ENCODE data around the gene ALS2CL.

The ALS2CL gene

DNA sequence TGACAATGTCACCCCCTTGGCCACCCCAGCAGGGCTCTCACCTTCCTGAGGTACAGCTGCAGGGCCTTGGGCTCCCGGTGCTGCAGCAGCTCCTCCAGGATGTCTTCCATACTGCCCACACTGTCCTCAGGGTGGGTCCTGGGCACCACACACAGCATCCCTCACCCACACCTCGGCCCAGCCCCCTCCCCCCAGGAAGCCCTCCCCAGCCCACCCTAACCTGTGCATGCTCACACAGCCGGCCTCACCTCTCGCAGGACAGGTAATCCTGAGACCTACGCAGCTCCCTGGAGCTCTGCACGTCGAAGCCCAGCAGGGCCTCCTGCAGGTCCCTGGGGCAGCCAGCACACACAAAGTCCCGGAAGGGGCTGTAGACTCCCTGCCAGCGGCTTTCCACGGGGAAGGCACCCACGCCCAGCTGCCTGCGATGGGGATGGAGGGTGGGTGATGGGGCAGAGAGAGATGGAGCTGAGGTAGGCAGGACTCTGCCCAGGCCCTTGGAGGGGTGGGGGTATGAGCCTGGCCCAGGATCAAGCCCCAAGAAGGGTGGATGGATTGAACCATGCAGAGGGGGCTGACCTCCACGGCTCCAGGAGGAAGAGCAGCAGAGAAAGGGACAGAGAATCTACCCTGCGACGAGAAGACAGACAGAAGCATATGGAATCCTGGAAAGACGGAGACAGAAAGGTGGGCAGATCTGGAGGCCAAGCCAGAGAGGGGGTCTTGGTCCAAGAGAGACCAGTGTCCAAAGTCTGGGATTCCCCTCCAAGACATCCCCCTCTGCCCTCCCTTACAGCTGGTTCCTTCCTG is 16.7 kb downstream of the ALS2CL start:
- no peak for DNase-seq (ENCODE audit: low read depth)

DNA sequence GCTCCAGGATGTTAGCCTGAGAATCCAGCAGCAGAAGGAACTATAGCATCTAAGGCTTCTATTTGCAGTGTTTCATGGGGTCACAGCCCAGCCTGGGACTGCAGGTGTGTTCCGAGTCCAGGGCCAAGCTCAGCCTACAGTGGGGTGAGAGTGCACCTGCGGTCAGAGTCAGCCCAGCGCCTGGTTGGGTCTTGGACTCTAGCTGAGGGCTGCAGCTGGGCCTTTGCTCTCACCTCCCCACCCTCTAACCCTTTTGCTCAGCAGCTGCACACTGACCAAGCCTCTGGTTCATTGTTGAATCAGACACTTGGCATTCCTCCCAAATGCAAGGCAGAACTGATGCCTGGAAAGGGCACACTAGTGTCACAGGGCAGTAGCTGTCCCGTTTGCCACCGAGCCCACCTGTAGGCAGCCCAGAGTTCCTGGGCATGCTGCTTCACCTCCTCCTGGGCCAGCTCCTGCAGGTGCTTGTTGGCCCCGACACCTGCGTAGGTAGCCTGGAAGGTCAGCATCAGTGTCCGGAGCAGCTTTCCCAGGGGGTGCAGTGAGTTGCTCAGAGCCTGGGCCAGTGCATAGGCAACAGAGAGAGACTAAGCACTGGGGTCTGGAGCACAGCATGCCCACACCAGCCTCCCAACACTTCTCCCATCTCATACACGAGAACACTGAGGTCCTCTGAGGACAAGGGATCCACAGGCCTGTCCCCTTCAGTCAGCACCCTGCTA is 17.5 kb downstream of the ALS2CL start:
- DNase-seq (ENCODE audit: low read depth) = no peak

DNA sequence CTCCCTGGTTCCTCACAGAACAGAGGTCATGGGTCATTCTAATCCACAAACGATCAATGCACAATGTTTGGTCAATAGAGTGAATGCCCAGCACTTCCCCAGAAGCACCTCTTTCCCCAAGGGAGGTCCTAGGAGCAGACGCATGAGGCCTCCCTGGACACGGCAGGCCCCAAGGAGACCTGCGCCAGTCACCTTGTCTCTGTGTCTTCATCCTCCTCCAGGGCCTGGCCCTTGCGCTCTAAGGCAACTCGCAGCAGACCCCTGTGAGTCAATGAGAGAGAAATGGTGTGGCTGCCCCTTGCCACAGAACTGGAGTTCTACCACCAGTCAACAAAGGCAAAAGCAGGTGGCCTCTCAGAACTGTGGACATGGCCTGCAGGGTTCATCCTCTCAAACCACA is 18.1 kb downstream of the ALS2CL start:
- no peak for DNase-seq (ENCODE audit: low read depth)

DNA sequence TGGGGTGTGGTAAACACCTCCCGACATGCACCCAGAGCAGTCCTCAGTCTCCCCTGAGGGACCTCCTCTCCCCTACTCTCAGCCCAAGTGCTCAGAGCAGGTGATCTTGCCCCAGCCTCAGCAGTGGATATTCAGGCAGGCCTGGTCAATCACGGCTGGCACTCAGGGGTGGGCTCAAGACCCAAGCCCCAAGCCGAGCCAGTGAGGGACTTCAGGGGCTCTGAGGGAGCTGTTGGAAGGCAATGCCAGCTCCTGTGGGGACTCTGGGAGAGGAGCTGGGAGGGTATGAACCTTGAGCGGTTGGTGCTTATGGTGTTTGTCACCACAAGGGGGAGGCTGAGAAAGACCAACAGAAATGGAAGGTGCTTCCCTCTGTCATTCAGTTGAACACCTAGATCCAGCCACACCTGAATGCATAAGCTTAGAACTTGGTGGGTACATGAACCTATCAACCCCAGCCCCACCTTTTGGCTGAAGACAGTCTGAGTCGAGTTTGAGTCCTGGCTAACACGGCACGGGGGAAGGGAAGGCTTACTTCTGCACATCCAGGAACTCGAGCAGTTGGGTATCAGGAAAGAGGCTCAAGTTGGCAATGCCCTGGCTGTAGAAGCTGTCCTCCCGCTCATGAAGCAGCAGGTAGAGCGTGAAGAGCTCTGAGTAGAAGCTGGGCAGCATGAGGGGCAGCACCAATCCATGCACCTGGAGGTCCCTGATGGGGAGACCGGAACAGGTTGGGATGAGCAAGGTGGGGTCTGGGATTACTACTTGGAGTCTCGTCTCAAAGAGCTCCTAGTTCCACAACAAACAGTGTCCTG is 19.2 kb downstream of the ALS2CL start:
- DNase-seq (ENCODE audit: low read depth) = no peak

DNA sequence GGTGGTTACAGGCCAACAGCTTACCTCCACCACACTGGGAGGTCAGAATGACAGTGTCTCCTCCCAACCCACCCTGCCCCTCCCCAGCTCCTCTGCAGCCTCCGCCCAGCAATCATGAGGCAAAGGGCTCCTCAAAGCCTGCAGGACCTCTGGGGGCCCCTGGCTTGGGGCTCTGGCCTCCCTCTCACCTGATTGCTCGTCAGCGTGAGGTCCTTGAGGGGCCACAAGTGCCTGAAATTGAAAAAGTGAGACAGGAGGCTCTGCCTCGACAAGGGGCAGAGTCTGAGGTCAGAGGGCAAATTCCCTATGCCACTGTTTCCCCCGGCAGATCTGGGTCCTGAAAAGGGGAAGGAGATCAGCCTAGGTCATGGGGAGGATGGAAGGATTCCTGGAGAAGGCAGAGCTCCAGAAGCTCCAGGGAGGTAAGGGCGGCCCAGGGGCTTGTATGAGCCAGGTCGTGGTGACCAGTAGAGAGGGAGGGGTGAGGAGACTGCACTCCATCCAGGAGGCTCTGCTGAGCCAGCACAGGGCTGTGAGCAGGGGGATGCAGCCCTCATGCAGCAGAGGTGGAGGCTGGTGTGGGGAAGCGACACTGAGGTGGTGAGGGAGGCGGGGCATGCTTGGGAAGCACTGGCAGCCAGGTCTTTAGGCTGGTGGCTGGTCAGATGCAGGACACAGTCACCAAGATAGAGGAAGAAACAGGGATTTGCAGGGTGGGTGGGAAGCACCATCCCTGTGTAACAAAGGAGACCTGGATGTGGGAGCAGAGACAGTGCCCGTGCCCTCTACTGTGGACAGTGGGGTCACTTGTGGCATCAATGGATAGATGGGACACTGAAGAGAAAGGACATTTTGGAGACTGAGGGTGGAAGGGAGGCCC is 20.1 kb downstream of the ALS2CL start:
- no peak for DNase-seq (ENCODE audit: low read depth)

DNA sequence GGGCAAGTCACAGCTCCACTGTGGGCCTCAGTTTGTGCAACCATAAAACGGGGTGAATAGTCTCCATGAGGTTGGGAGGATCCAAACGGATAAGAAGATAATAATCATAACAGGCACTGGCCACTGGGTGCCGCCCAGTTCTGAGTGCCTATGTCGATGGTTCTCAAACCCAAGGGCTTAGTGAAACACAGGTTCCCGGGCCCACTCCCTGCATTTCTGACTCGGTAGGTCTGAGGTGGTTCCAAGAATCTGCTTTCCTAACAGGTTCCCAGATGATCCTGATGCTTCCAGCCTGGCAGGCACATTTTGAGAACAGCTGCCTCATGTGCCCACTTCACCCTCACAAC is 21.2 kb downstream of the ALS2CL start:
- DNase-seq (ENCODE audit: low read depth) = no peak

DNA sequence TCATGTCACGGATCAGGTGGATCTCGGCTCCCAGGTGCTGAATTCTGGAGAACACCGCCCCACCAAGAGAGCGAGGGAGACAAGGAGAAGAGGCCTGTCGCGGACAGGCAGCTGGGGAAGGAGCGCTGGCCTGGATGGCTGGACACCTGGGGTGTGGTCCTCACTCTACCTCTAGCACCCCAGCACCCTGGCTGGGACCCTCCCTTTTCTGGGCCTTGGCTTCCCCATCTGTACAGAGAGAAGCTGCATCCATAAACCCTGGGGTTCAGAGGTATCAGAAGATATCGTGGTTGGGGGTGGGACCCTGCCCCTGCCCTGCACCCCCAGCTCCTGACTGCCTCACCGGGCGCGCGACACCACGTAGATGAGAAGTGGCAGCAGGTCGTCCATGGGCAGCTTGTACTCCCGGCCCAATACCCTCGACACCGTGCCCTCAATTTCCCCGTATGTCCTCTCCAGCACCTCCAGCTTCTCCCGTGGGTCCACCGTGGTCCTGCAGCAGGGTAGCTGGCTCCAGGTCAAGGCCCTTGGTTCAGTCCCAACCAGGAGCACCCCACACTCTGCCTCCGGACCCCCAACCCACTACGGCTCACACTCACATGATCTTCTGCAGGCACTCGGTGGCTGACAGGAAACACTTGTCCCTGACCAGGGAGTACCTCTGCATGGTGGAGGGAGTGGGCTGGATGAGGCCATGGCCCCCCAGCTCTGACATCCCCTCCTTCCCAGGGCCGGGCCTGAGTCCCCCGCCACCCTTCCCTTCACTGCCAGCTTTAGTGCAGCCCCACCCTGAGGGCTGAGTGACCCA is 21.7 kb downstream of the ALS2CL start:
- no peak for DNase-seq (ENCODE audit: low read depth)

DNA sequence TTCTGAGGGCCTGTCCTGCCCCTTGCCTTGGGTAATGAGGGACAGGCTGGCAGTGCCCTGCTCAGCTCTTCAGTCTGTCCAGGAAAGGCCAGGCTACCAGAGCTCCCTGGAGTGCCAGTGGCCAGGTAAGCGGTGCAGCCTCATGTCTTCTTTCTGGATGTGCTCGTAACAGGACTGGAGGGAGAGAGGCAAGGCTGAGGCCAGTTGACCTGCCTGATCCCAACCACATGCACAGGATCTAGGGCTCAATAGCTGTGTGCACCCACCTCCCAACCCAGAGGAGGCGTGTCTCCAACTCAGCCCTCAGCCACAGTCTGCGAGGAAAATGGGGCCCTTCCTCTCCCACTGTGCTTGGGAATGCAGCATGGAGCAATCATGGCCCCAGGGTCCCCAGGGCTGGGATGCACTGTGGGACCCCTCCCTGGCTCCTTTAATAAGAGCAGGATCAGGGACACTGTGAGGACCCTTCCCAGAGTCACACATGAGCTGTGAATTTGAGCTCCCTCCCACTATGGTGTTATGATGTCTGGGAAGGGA is 22.5 kb downstream of the ALS2CL start:
- DNase-seq (ENCODE audit: low read depth) = no peak

DNA sequence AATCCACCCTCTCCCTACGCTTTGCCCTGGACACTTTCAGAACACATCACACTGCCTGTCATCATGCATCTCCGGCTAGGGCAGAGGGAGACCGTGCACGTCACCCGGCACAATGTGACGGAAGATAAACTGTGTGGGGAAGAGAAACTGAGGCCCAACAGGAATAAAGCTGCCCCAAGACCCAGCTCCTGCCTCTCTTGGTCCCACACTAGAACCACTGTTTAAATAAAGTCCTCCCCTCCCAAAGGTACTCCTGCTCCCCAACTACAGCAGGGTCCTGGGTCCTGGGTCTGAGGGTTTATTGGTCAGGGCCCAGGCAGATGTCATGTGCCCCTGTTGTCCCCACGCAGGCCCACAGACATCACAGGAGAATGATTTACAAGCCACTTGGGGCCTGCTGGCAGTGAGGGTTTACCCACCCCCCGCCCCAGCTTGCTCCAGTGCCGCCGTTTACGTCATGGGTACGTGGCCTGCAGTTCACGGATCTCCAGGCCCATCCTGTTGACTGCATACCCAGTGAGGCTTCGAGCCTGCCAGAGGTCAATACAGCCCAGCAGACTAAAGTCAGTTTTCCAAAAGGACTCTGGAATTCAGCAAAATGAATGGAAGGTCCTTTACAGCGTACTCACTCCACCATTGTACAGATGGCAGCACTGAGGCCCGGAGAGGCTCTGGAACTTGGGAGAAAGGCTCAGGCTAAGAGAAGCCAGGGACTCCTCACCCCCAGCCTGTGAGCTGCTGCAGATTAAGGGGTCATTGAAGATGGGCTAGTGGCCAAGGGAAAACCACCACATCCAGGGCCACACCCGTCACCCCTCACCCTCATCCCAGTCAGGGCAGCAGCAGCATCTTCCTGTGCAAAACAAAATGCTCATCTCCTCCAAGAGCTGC is 23.2 kb downstream of the ALS2CL start:
- no peak for DNase-seq (ENCODE audit: low read depth)

DNA sequence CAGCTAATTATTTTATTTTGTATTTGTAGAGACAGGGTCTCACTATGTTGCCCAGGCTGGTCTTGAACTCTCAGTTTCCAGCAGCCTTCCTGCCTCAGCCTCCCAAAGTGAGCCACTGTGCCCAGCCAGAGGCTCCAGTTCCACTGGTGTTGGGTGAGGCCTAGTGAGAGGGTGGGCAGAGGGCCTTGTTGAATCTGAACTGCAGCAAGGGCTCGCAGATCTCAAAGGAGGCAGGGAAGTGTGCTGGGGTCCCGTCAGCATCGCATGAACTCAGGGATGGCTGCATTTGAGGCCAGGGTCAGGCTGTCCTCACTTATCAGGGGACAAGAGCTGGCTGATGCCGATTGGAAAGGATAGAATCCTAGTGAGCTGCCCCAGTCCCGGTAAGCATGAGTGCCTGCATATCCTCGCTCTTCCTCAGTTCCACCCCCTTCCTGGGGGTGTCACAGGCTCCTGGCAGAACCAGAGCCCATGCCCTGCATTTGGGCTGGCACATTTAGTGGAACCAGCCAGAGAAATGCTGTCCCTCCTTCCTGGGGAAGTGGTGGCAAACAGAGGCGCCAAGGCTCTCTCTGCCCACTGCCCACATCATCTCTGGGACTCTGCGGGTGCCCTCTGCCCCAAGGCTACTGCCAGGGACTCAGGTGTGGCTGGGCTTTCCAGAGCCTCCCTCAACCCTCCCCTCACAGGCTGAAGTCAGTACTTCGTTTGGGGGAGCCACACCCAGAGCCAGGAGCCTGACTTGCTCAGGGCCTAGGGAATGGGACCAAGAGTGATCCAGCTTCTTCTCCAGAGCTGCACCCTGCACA is 24.1 kb downstream of the ALS2CL start:
- no peak for DNase-seq (ENCODE audit: low read depth)

DNA sequence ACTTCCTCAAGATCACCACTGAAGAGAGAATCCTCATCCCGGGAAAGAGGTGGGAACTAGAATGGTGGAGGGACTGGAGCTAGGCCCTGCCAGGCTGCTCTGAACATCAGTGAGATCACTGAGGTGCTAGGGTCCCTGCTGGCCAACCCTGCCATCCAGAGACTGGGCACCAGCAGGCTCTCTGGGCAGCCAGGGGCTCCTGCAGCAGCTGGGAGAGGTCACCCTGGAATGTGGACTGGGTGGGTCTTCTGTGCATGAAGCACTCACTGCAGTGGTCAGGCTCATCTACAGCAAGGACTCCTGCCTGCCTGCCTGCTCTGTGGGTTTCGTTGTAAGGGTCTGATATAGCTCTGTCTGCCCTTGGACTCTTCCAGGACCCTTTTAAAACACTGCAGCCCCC is 24.9 kb downstream of the ALS2CL start:
- no peak for DNase-seq (ENCODE audit: low read depth)

DNA sequence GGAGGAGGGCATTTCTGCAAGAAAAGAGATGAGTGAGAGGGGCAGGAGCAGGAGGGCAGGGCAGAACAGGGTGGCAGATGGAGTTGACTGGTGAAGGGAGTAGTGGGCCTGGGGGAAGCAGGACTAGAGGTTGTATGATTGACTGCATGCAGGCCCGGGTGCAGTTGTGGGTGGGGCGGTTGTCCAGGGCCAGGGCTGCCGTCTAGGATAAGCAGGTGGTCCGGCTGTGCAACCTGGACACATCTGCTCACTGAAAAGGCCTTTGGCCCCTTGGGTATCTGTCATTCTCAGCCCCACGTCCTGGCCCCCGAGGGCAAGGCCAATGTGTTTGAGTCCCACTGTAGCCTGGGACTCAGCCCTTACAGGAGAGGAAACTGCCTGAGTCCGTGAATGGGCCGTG is 25.4 kb downstream of the ALS2CL start:
- DNase-seq (ENCODE audit: low read depth) = no peak

DNA sequence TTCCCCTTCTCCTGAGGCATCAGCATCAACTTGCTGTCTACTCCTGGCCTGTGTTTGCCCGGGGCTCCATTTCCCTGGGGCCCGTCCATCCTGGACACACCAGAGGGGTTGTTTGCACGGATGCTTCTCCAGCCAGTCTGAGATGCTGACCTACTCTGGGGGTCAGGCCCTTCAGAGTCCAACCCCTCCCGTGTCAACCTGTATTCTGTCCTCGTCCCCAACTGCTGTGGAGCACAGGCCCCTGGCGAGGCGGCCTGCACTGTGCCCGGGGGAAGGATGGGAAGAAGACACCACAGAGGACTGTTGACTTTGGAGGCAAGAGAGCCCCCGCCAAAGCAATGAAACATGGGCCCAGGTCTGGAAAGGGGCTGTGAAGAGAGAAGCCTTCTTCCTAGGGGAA is 25.8 kb downstream of the ALS2CL start:
- DNase-seq (ENCODE audit: low read depth) = no peak

DNA sequence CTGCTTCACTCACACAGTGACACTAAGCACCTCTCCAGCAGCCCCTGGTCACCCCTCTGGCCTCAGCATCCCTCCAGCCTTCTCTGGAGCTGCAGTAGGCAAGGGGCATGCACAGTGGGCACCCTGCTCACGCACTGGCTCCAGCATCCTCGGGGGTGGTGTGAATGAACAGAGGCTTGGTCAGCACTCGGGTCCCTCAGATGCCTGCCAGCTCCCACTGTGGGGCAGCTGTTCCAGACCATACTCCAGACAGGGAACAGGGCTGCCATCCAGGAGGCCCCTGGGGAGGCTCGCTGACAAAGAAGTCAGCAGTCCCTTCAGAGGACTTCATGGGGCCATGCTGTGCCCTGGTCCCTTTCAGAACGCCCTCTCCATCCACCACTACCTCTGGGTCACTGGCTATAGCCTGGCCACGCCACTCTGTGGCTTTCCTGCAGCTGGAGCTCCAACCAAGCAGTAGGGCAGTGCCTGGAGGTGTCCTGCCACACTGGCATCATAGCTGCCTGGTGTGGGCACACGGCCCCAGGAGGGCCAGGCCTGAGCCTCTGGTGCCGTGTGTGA is 26.3 kb downstream of the ALS2CL start:
- no peak for DNase-seq (ENCODE audit: low read depth)

DNA sequence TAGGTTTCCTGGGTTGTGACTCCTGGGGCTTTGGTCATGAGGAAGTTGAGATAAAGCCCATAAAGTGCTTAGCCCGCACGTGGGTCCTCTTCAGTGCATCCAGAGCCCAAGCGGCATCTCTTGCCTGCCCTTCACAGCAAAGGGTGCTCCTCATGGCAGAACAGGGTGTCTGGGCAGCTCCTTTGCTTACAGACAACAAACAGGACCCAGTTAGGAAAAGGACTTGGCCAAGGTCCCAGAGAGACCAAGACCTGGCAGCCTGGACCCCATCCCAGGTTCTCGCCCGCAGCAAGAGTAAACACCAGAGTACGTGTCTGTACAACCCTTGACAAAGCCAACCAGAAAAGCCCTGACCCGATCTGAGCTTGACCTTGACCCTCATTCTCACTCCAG is 27.0 kb downstream of the ALS2CL start:
- no peak for DNase-seq (ENCODE audit: low read depth)

DNA sequence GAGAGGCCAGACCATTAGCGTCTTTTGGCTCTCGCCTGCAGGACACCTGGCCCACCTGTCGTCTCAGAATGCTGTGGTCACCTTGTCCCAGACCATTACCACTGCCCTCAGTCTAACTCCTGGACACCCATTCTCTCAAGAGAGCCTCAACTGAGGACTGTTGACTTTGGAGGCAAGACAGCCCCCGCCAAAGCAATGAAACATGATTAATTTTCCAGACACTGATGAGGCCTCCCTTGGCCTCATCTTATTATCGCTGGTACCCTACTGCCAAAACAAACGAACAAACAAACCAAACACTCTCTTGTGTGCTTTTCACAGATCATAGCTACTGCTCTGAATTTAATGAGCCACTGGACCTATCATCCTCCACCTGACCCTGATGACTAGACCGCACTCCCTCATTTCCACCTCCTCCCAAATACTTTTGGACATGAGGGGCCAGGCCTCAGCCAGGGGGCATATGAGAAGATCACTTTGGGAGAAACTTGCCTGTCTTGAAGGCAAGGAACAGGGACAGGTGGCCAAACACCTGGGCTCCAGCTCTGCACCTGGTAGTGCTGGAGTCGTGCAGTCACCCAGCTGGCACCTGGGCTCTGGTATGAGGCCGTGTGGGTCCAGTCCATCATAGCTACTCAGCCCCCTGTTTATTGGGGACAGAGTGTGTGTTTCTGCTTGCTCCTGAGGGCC is 27.6 kb downstream of the ALS2CL start:
- DNase-seq (ENCODE audit: low read depth) = no peak

DNA sequence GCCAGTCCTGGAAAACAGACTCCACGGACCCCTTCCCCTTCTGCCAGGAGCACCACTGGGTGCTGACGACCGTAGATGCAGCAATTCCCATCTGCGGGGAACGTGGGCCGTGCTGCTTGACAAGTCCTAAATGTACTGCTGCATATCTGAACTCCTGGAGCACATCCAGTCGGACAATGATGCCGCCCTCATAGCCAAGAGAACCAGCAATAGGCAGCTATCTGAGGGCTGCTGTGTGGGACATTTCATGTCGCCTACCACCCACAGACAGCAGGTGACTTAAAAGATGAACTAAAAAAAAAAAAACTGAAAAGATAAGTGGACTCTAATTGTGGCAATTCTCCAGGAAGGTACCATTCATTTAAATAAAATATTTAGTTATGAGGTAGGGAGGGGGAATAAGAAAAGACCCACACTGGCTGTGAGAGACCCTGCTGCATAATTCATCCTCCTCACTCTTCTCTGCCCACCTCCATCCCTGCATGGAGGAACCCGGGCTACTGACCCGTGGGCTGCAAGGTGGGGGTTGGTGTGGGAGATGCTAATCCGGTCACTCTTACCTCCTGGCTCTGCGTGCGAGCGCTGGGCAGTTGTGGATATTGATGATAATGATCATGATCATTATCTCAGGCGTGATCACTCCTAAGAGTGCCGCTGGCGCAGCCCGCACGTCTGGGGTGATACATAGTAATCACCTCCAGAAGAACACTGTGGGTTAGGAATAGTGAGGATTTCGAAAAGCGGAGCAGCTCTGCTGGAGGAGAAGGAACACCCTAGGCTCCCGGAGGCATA is 28.3 kb downstream of the ALS2CL start:
- DNase-seq (ENCODE audit: low read depth) = no peak

Measured in fibroblast of the conjunctiva (primary cell).